Cardiac fibroblast (primary cell): ENCODE measurements around the gene PLIN1.

ENCODE experiments used
- DNase-seq, 2 donors: peaks; one replicate each; pipeline versions ENCODE4 v3.0.0 to v3.0.0-alpha.2; 2010; ENCODE audit warnings: low read depth in 2 of 2
- H3K4me3 ChIP-seq, 2 donors: replicated peaks in 1 of 2; 1 replicate in 1 of 2; 2 replicates in 1 of 2; pipeline ENCODE4 v1.5.1; 2011; ENCODE audit warnings: low read depth in 2 of 2, low read length in 2 of 2, mild to moderate bottlenecking in 2 of 2, moderate library complexity in 1 of 2
- TF ChIP-seq, protein P1 (sequence below): IDR thresholded peaks from one replicate; pipeline ENCODE4 v1.5.1; 2011; ENCODE audit warnings: low read depth, mild to moderate bottlenecking, low read length, inconsistent platforms

The PLIN1 gene, protein sequence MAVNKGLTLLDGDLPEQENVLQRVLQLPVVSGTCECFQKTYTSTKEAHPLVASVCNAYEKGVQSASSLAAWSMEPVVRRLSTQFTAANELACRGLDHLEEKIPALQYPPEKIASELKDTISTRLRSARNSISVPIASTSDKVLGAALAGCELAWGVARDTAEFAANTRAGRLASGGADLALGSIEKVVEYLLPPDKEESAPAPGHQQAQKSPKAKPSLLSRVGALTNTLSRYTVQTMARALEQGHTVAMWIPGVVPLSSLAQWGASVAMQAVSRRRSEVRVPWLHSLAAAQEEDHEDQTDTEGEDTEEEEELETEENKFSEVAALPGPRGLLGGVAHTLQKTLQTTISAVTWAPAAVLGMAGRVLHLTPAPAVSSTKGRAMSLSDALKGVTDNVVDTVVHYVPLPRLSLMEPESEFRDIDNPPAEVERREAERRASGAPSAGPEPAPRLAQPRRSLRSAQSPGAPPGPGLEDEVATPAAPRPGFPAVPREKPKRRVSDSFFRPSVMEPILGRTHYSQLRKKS

DNA sequence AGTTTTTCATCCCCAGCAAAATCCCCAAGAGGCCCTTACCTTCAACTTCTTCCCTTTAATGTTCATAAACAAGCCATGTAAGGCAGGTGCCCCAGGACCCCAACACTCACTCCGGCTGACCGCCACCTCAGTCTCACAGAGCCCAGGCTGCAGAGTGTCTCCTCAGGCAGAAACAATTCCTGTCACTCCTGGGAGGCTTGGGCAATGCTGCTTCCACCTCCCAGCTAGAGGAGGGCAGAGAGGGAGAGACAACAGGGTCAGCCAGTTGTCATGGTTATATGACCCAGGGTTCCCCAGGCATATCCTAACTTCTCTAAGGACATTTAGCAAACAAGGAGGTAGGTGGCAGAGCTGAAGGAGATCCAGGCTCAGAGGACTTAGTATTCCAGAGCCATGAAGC lies at the start of gene PLIN1:
PLIN1 (minus strand) TSS at position 156 of the 400 bp plus-strand sequence. CDS start 1,878 bp downstream, outside the sequence.
- TF ChIP-seq, protein P1, sequence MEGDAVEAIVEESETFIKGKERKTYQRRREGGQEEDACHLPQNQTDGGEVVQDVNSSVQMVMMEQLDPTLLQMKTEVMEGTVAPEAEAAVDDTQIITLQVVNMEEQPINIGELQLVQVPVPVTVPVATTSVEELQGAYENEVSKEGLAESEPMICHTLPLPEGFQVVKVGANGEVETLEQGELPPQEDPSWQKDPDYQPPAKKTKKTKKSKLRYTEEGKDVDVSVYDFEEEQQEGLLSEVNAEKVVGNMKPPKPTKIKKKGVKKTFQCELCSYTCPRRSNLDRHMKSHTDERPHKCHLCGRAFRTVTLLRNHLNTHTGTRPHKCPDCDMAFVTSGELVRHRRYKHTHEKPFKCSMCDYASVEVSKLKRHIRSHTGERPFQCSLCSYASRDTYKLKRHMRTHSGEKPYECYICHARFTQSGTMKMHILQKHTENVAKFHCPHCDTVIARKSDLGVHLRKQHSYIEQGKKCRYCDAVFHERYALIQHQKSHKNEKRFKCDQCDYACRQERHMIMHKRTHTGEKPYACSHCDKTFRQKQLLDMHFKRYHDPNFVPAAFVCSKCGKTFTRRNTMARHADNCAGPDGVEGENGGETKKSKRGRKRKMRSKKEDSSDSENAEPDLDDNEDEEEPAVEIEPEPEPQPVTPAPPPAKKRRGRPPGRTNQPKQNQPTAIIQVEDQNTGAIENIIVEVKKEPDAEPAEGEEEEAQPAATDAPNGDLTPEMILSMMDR, result no peak
- DNase-seq, result no peak
- H3K4me3 ChIP-seq, result no peak within 1 kb of the TSS

DNA sequence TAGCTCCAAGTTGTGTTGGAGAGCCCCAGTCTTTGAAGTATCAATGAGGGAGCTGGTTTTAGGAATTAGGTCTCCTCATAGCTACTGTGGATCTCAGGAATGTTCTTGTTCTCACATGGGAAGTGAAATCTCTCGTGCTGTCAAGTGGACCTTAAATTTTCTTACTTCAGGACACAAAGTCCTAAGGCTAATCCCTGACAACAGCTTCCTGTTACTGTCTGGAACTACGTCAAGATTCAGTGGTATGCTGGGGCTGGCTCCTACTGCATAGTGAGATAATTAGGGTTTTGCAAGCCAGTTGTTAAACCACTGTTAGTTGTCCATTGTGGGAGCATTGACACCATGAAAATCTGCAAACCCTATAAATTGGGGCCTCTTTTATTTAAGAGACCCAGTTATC lies 49.1 kb upstream of the PLIN1 start:
- peak; percentile 62 to 97 for DNase-seq
- H3K4me3 ChIP-seq, result no peak overlapping the region
- TF ChIP-seq, protein P1, result no peak

DNA sequence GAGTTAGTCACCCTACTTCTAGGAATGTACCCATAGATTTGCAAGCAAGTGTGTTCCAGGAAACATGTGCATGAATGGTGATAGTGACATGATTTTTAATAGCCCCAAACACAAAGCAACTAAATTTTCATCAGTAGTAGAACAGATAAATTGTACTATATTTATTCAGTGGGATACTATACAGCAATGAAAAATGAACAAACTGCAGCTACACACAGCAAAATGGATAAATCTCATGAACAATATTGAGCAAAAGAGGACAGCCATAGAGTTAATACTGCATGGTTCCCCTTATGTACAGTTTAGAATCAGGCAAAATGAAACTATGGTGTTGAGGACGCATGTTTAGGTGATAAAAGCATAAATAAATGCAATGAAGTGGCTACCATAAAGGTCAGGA lies 45.9 kb upstream of the PLIN1 start:
- DNase-seq, result no peak
- TF ChIP-seq, protein P1, result no peak

DNA sequence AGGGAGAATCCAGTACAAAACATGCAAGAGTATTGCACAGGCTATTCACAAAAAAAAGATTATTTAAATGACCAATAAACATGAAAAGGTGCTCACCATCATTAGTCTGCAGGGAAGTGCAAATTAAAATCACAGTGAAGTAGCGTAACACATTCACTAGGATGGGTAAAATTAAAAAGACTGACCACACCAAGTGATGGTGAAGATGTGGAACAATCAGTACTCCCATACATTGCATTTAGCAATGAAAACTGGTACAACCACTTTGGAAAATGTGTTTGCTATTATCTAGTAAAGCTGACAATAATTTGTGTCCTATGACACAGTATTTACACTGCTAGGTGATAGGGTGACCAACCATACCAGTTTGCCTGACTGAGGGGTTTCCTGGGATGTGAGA lies 45.5 kb upstream of the PLIN1 start:
- TF ChIP-seq, protein P1, result no peak
- DNase-seq, result no peak
- no peak overlapping the region for H3K4me3 ChIP-seq

More for the DNA sequence above, 45.9 kb upstream of the PLIN1 start:
- no peak overlapping the region for H3K4me3 ChIP-seq

DNA sequence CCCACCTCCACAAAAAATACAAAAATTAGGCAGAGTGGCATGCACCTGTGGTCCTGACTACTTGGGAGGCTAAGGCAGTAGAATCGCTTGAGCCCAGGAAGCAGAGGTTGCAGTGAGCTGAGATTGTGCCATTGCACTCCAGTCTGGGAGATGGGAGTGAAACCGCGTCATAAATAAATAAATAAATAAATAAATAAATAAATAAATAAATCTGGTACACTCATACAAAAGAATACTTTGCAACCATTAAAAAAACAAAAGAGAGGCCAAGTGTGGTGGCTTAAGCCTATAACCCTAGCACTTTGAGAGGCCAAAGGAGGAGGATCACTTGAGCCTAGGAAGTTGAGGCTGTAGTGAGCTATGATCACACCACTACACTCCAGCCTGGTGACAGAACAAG lies 43.9 kb upstream of the PLIN1 start:
- DNase-seq, result no peak
- H3K4me3 ChIP-seq, result no peak overlapping the region
- TF ChIP-seq, protein P1, result no peak

DNA sequence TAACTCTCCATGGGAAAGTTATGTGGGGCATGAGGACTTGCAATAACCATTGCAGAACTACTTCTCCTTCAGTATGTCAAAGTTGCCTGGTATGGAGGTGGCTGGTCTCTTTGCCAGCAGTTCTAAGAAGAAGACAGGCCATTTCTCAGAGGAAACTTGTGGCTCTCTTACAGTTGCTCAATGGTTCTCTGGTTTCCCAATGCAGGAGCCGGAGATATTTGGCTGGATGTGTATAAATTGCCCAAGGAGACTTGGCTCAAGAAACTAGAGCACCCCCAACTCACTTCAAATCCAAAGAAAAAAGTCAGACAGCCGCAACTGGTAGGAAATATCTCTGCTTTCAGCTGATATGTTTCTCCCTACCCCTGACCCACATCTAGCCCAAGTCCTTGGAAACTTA lies 35.6 kb upstream of the PLIN1 start:
- H3K4me3 ChIP-seq, result no peak overlapping the region
- DNase-seq, result peak; percentile 3 to 74
- TF ChIP-seq, protein P1, result no peak
